Neural cell (in vitro differentiated cells): ENCODE measurements around the gene F7.

Source experiments
- CTCF ChIP-seq: fragments of 450-650 bp; IDR thresholded peaks from 2 replicates; pipeline ENCODE4 v1.5.1; 2014; ENCODE audit warnings: antibody characterized with exemption, mild to moderate bottlenecking, moderate library complexity; ENCODE audit not compliant: poor library complexity, severe bottlenecking
- EZH2 ChIP-seq: fragments of 200-600, 300-800 bp; shearing (Covaris generic), sonication (generic); IDR thresholded peaks from 2 replicates; pipeline ENCODE4 v1.6.1; 2014; ENCODE audit warnings: antibody characterized with exemption, low read length, borderline replicate concordance, mild to moderate bottlenecking; ENCODE audit not compliant: insufficient read depth, poor library complexity, severe bottlenecking
- POLR2AphosphoS5 ChIP-seq: IDR thresholded peaks from 2 replicates; pipeline ENCODE4 v1.6.1; 2012
- RAD21 ChIP-seq: fragments of 450-650 bp; conservative IDR thresholded peaks from 2 replicates; pipeline ENCODE4 v1.6.1; 2014; ENCODE audit warnings: antibody characterized with exemption, mild to moderate bottlenecking, moderate library complexity
- REST ChIP-seq: IDR thresholded peaks from 2 replicates; pipeline ENCODE4 v1.6.1; 2012; ENCODE audit warnings: borderline replicate concordance
- SMC3 ChIP-seq: fragments of 450-650 bp; conservative IDR thresholded peaks from 2 replicates; pipeline ENCODE4 v1.6.1; 2014; ENCODE audit warnings: antibody characterized with exemption, mild to moderate bottlenecking, moderate library complexity; ENCODE audit not compliant: poor library complexity

DNA sequence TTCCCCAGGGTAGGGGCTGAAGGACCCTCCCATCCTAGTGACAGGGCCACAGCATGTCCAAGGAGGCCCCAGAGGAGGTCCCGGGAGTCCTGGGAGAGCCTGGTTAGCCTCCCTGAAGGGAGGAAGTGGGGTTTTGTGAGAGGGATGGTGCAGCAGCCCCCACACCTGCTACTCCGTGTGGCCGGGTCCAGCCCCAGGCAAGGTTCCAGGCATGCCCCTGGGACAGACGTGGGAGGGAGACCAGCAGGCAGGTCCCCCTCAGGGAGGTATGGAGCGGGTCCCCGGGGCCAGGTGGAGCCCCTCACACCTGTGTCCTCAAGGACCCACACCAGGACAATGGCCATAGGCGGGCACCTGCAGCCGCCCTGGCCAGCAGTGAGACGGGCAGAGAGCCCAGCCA, 1.9 kb upstream of the F7 start:
- TF ChIP-seq CTCF, result no peak
- no peak for TF ChIP-seq SMC3
- no peak for TF ChIP-seq POLR2AphosphoS5
- no peak for TF ChIP-seq RAD21
- TF ChIP-seq REST, result no peak
- TF ChIP-seq EZH2, result no peak
